ENCODE data around the gene LARP6. TPM values are rescaled to one million over a fixed set of nuclear protein-coding genes. Genes with fewer than 3 reads are reported as not detected.
A peak's percentile ranks its signal among the peaks of the same experiment; 100 is the strongest.
"Not testable (repeated sequence)": the region's sequence is repeated elsewhere in the genome, so short reads cannot be mapped to it uniquely, and the experiment has no call there.

Gene LARP6
- total RNA-seq, 2 donors from 2014 or later, result 34.4 to 47.2 TPM

- intact Hi-C loops (cut with DNase I), result no loop called here
- DNase-seq (no peak), ATAC-seq (peak; percentile 46 to 95)
These were observed 9.7 kb upstream of the LARP6 start for GRCh38 chr15:70863450-70864218.

DNA sequence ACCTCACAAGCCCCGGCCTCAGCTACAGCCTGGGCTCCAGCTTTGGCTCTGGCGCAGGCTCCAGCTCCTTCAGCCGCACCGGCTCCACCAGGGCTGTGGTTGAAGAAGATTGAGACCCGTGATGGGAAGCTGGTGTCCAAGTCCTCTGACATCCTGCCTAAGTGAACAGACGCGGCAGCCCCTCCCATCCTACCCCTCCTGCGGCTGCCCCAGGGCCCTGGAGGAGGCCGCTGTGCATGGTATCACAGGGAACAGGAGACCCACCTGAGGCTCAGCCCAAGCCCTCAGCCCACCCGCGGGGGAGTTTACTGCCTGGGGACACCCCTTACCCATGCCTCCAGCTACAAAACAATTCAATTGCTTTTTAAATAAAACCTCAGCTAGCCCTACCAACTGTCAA is 6.0 kb upstream of the LARP6 start:
- ATAC-seq (no peak), DNase-seq (no peak)
- intact Hi-C loops (cut with DNase I), result no loop called here

DNA sequence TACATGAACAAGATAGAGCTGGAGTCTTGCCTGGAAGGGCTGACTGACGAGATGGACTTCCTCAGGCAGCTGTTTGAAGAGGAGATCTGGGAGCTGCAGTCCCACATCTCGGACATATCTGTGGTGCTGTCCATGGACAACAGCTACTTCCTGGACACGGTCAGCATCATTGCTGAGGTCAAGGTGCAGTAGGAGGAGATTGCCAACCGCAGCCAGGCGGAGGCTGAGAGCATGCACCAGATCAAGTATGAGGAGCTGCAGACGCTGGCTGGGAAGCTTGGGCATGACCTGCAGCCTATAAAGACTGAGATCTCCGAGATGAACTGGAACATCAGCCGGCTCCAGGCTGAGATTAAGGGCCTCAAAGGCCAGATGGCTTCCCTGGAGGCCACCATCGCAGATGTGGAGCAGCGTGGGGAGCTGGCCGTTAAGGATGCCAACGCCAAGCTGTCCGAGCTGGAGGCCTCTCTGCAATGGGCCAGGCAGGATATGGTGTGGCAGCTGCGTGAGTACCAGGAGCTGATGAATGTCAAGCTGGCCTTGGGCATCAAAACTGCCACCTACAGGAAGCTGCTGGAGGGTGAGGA is 5.5 kb upstream of the LARP6 start:
- no peak for DNase-seq
- no peak for ATAC-seq
- intact Hi-C loops (cut with DNase I), result no loop called here

- ATAC-seq; DNase-seq; intact Hi-C loops (cut with DNase I): not testable (repeated sequence)
These were observed 4.8 kb upstream of the LARP6 start for GRCh38 chr15:70858614-70859321.

DNA sequence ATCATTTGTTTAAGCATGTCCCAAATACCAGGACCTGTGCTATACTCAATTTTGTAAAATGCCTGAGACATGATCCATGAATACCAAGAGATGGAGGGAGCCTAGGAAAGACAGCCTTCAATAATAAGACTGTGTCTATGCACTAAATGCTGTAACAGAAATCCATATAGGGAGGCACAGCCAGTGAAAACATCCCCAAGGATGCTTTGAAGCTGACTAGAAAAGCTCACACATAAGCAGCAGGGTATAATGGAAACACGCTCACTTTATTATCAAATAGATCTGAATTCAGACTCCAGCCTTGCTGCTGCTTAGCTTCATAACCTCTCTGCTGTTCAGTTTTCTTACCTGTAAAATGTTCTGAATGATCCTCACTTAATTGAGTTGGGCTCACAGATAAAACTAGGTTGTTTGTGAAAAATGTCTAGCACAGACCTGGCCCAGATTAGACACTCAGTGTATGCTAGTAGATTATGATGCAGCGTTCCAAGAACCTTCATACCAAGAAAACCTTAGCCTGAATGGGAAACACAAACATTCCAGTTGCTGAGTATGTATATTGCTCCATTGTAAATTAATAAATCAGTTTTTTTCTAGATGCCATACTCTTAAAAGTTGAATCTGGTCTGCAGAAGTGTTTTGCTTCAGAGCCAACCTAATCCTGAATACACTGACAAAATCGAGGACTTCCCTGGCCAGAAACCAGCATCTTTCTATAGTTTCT is 3.8 kb upstream of the LARP6 start:
- DNase-seq (no peak), ATAC-seq (no peak)
- intact Hi-C loops (cut with DNase I), result no loop called here

DNA sequence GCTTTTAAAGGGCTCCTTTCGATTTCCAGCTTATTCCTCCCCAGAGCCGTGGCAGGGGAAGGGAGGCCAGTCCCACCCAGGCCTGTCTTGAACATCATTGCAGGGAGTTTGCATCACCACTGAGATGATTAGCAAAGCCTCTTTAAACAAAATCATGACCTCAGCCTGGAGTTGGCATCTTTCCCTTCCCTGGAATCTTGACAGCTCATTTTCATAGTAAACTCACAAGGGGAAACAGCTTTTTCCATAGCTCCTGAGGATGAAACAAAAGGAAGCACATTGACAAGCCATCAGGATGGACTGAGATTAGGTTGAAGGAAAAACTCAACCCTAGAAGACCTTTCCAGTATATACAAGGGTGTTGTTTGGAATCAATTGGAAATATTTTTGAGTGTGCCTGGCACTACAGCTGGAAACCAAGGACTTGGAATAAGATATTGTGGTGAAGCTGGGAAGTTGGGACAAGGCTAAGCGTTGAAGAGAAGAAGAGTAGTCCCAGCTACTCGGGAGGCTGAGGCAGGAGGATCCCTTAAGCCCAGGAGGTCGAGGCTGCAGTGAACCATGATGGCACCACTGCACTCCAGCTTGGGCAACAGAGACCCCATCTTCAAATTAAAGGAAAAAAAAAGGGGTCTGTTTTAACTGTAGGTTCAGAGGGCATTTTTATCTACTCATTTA is 3.1 kb upstream of the LARP6 start:
- peak; percentile 58 to 80 for ATAC-seq
- intact Hi-C loops (cut with DNase I), result no loop called here

GRCh38 chr15:70856177-70856883 is 2.4 kb upstream of the LARP6 start:
- intact Hi-C loops (cut with DNase I), result no loop called here
- ATAC-seq (no peak), DNase-seq (no peak)

More for the DNA sequence above, 3.1 kb upstream of the LARP6 start:
- DNase-seq, result peak; percentile 83

DNA sequence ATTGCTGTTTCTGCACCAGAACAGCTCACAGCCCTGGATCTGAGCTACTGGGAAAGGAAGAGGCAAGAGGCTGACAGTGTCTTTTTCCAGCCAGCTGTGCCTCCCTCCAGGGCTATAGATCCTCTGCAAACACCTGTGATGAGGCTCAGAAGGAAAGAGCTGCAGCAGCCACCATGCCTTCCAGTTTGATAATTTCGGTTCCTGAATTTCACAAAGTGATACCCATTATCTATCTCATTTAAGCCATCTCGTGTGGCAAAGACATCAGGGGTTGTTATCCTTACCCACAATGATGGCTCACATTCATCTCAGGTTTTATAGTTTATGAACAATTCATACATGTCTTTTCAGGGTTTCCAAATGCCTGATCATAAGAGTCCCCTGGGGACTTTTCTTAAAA is 1.8 kb upstream of the LARP6 start:
- no peak for ATAC-seq
- intact Hi-C loops (cut with DNase I), result no loop called here
- no peak for DNase-seq

GRCh38 chr15:70854666-70854976 is 664 bp upstream of the LARP6 start:
- ATAC-seq (peak; percentile 4 to 14), DNase-seq (no peak)
- intact Hi-C loops (cut with DNase I), result no loop called here

DNA sequence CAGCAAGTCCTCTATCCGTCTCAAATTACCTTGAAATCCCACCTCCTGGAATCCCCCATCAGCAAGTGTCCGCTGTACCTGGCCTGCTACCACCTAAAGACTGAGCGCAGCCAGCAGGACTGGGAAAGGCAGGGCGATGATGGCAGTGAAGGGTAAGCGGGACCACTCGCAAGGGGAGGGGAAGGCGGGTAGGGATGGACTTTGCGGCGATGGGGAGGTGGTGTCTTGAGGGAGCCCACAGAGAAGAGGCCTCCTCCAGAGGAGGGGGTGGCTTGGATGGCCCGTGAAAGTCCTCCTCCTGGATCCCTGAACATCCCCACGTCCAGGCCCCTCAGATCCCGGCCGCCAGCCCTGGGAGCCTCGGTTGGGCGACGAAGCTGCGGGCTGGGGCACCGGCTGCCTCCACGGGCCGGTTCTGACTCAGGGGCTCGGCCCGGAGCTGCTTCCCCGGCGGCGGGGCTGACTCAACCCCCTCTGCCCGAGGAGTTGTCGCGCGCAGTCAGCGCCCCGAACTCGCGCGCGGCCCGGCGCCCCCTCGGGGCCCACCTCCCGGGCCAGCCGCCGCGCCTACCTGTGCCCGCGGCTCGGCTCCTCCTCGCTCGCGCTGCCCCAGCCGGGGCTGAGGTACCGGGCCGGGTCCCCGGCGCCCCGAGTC is 512 bp downstream of the LARP6 start:
- DNase-seq (no peak), ATAC-seq (peak; percentile 32 to 37)
- intact Hi-C loops (cut with DNase I), result no loop called here

GRCh38 chr15:70852501-70853317 is 1.2 kb downstream of the LARP6 start:
- intact Hi-C loops (cut with DNase I), result no loop called here
- DNase-seq (no peak), ATAC-seq (peak in 1 of 2 donors; percentile 7)

- ATAC-seq (no peak), DNase-seq (no peak)
- intact Hi-C loops (cut with DNase I), result no loop called here
These were observed 2.1 kb downstream of the LARP6 start for GRCh38 chr15:70851889-70852288.

DNA sequence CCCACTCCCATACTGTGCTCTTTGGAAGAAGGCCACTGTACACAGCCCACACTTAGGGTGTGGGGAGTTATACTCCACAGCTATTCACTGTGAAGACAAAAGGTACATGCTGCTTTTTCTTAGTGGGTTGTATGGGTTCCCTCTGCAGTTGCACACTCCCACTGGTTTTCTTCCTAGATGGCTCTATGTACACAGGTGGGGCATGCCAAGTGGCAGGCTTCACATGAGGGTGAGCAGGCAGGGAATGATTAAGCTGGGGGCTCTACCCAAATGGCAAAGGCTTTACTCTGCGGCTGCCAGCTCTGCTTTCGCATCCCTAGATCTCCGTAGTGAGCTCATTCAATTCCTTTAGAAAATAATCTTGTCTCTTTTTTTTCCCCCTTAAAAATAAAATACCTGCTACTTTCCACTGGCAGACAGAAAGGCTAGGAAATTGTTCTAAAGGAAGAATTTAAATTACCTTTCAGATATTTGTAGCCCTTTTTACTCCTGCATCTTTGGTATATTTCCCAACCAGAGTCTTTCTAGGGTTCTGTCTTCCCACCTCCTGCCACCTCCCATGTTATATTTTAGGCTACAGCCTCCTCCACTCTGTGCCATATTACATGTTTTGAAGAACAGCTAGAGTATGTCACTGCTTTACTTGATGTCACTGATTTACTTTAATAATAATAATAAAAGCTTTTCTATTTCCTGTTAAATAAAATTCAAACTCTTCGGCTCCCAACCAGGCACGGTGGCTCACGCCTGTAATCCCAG is 8.2 kb downstream of the LARP6 start:
- DNase-seq (no peak), ATAC-seq (no peak)
- intact Hi-C loops (cut with DNase I), result no loop called here

- intact Hi-C loops (cut with DNase I), result no loop called here
- DNase-seq, result no peak
- ATAC-seq, result no peak
These were observed 16.5 kb downstream of the LARP6 start for GRCh38 chr15:70837476-70837875.

- ATAC-seq, result peak; percentile 6 to 25
- intact Hi-C loops (cut with DNase I), result no loop called here
- DNase-seq, result no peak
These were observed 18.1 kb downstream of the LARP6 start for GRCh38 chr15:70835841-70836240.

DNA sequence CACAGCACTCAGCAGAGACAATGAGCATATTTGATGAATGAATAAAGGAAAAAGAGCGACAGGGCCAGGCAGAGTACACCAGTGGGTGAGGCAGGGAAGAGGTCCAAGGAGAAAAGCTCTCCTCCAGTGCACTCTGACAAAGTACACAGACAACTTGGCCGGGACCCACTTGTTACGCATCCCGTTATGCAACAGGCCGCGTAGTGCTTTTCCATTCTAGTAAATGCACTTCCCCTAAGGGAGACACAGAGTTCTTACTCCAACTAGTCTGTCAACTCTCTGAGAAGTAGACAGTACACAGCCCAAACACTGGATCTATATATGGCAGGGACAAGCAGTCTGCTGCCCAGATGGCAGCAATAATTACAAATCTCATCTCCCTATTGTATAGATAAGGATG is 18.5 kb downstream of the LARP6 start:
- intact Hi-C loops (cut with DNase I), result no loop called here
- ATAC-seq (peak; percentile 82 to 87), DNase-seq (peak; percentile 82)

DNA sequence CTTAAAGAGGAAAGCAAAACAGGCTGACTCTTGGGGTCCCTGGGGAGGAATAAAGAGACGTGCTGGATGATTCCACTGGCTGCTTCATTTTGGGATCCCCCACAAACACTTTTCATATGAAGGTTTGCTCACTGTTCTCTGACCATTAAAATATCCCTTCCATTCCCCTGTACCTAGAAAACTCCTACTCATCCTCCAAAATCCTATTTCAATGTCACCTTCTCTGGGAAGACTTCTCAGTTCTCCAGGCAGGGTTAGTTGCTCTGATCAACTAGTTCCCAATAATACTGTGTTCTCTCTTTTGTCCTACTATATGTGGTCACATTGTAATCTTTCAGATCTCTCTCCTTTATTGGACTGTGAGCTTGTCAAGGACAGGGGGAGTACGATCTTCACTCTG is 19.0 kb downstream of the LARP6 start:
- ATAC-seq, result no peak
- intact Hi-C loops (cut with DNase I), result no loop called here
- no peak for DNase-seq

Data from left cardiac atrium (tissue), 4 donors.